Eye (tissue), 1 donor: ENCODE data around the gene MC1R.
"Not testable (repeated sequence)": the region's sequence is repeated elsewhere in the genome, so short reads cannot be mapped to it uniquely, and the experiment has no call there.

Experiments used
- DNase-seq: peaks from one replicate; pipeline ENCODE4 v3.0.0-alpha.2; 2015

The MC1R gene

GRCh38 chr16:89918453-89919347 lies at the start of gene MC1R:
MC1R (plus strand) TSS chr16:89918862; CDS start chr16:89919259, 397 bp downstream.
- DNase-seq = peak; percentile 65

GRCh38 chr16:89869911-89870310 lies 48.8 kb upstream of the MC1R start:
- DNase-seq = no peak

GRCh38 chr16:89870440-89870839 lies 48.2 kb upstream of the MC1R start:
- DNase-seq = no peak

DNA sequence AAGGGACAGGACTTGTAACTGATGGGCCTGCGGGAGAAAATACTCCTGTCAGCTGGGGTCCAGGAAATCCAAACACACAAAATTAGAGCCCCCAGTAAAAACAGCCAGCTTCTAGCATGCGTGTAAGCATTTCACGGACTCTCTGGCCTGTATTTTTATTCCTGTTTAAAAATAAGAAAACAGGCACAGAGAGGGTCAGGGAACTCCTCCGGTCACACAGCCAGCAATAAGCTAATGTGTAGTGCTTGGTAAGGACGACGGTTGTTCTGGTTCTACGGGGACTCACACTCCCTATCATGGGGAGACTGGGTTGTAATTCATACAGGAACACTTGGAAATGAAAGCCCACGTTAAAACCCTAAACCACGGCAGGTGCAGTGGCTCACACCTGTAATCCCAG lies 46.8 kb upstream of the MC1R start:
- no peak for DNase-seq

GRCh38 chr16:89873109-89873971 lies 45.3 kb upstream of the MC1R start, which contains the start of gene TCF25:
TCF25 (plus strand) TSS chr16:89873592; CDS start chr16:89873668, 76 bp downstream.
- DNase-seq = peak; percentile 98

DNA sequence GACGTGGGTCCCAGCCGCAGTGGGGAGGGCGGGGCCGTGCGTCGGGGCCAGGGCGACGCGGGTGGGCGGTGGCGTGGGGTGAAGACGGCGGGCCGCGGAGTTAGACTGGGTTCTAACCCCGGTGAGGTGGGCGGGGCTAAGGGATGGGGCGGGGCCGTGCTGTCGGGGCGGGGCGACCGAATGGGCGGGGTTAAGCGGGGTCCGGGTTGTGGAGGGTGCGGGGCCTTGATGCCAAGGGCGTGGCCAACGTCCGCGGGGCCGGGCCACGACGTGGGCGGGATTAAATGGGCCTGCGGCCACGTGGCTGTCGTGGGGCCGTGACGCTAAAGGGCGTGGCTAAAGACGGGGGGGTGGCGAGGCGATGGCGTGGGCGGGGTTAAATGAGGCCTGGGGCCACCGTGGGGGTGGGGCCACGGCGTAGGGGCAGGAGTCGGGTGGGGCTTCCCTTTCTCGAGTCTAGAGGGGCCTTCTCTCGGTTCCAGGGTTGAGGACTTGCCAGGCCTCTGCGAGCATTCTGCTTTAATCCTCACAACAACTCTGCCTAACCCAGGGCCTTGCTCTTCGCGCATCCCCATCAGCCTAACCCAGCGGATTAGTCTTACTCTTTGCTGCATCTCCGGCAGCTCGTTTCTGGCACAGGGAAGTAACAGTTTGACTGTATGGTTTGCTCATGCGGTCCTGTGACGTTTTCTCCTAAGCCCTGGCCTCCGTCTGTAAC lies 44.5 kb upstream of the MC1R start:
- peak; percentile 98 for DNase-seq

DNA sequence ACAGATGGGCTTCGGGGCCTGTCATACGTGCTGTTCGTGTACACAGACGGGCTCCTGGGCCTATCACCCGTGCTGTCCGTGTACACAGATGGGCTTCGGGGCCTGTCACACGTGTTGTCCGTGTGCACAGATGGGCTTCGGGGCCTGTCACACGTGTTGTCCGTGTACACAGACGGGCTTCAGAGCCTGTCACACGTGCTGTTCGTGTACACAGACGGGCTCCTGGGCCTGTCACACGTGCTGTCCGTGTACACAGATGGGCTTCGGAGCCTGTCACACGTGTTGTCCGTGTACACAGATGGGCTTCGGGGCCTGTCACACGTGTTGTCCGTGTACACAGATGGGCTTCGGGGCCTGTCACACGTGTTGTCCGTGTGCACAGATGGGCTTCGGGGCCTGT lies 39.5 kb upstream of the MC1R start:
- not testable (repeated sequence) for DNase-seq

DNA sequence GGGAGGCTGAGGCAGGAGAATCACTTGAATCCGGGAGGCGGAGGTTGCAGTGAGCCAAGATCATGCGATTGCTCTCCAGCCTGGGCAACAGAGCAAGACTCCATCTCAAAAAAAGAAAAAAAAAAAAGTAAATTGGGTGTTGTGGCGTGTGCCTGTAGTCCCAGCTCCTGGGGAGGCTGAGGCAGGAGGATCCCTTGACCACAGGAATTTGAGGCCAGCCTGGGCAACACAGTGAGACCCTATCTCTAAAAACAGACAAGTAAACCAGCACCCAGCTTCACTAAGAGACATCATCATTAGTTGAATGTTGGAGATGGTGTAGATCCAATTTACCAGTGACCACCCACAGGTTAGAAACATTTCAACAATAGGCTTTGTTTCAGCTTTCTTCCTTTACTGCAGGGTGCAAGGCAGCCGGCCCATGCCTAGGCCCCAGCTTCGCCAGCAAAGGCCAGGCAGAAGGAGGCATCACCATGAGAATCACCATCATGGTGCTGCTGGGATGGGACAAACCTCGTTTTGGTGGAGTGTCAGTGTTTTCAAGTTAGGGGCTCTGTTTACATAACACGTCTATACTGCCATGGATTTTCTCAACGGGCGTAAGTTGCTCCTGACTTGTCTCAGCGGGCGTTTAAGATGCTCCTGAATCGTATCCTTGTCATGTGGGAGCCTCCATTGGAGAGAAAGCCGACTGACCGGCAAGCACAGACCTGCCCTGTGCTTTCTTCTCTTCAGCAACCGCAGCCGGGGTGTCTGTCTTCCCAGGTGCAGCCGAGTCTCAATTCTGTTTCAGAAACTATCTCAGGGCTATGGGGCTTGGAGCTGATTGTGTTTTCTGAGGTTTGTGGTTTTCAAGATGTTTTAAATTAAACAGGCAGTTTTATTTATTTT lies 37.9 kb upstream of the MC1R start:
- no peak for DNase-seq

- DNase-seq = no peak
Measured at GRCh38 chr16:89881368-89881730, 37.3 kb upstream of the MC1R start.

DNA sequence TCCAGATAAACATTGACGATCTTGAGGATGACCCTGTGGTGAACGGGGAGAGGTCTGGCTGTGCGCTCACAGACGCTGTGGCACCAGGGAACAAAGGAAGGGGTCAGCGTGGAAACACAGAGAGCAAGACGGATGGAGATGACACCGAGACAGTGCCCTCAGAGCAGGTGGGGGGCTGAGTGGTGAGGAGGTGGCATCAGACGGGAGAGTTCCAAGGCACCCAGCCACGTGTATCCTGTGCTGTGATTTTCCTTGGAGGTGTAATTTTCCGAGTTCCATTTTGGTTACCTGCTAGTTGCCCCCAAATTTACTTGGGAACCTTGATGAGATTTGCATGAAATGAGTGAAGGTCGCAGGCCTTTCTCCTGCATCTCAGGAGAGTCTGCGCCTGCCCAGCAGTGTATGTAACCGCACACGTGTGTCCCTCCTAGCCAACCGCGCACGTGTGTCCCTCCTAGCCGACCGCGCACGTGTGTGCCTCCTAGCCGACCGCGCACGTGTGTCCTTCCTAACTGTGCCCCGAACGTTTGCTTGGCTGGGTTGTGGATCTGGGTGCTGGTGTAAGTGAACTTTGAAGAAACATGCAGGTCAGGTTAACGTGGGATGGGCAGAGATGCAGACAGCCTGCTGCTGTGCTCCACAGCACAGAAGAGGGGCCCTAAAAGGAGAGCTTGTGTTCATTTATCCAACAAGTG lies 35.2 kb upstream of the MC1R start:
- no peak for DNase-seq

- no peak for DNase-seq
Measured at GRCh38 chr16:89884041-89884421, 34.6 kb upstream of the MC1R start.

- DNase-seq = no peak
Measured at GRCh38 chr16:89887243-89887642, 31.4 kb upstream of the MC1R start.

- DNase-seq = no peak
Measured at GRCh38 chr16:89890200-89890599, 28.5 kb upstream of the MC1R start.

- no peak for DNase-seq
Measured at GRCh38 chr16:89890886-89891657, 27.6 kb upstream of the MC1R start.

DNA sequence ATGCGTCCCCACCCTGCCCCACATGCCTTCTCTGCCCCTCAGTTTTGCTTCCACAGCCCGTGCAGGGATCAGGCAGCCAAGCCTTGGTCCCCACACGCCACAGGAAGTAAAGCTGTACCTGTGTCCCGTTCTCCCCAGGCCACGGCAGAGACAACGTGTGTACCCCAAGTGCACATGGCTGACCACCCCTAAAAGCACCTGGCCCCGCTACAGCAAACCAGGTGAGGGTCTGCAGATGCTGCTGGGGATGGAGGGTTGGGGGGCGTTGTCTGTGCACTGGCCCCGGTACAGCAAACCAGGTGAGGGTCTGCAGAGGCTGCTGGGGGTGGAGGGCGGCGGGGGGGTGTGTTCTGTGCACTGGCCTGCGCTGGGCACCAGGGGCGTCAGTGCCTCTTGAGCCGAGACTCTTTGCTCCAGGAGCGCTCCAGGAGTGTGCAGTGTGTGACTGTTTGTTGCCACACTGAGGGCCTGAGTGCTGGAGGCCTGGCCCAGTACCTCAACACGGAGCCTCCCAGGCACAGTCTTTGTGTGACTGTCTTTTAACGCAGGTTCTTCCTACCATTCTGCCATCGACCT lies 26.5 kb upstream of the MC1R start:
- no peak for DNase-seq

DNA sequence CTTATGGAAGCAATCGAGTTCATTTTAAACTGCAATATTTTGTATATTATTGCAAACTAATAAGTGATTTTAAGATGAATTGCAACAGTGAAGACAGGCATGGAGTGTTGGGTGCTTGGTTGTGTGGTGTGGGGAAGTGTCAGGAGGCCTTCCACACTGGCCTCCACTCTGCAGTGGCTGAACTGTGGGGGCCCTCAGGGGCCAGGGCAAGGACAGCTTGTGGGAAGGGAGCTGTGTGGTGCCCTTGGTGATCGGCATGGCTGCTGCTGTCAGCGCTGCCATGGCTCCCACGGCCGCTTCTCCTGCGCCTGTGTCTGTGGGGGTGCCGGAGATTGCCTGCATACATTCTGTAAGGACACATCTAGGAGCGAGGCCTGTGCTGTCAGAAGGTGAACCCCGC lies 26.0 kb upstream of the MC1R start:
- no peak for DNase-seq

- no peak for DNase-seq
Measured at GRCh38 chr16:89893642-89894548, 24.8 kb upstream of the MC1R start.

- DNase-seq = no peak
Measured at GRCh38 chr16:89895482-89896250, 23.0 kb upstream of the MC1R start.
